Retinal pigment epithelial cell (primary cell): Measurements from ENCODE around the gene KRTAP10-7.
"Not testable (repeated sequence)": the region's sequence is repeated elsewhere in the genome, so short reads cannot be mapped to it uniquely, and the experiment has no call there.

Experiments
- DNase-seq: peaks from one replicate; pipeline ENCODE4 v3.0.0-alpha.2; 2010; ENCODE audit warnings: low read depth
- H3K4me3 ChIP-seq: 2 replicates; pipeline ENCODE4 v1.5.1; 2011; ENCODE audit warnings: mild to moderate bottlenecking, low read length, control low read depth, moderate library complexity
- CTCF ChIP-seq: conservative IDR thresholded peaks from 2 replicates; pipeline ENCODE4 v1.5.1; 2011; ENCODE audit warnings: low read depth, low read length, control low read depth, inconsistent platforms

The KRTAP10-7 gene

GRCh38 chr21:44618504-44618903 is 18.1 kb downstream of the KRTAP10-7 start:
- DNase-seq, result no peak
- no peak for TF ChIP-seq CTCF

GRCh38 chr21:44618909-44619308 is 18.5 kb downstream of the KRTAP10-7 start:
- no peak for DNase-seq
- no peak for TF ChIP-seq CTCF
- H3K4me3 ChIP-seq, result no peak overlapping the region

More at GRCh38 chr21:44618504-44618903, 18.1 kb downstream of the KRTAP10-7 start:
- H3K4me3 ChIP-seq, result no peak overlapping the region

GRCh38 chr21:44619886-44620285 is 19.5 kb downstream of the KRTAP10-7 start:
- no peak overlapping the region for H3K4me3 ChIP-seq
- DNase-seq, result no peak
- TF ChIP-seq CTCF, result no peak

GRCh38 chr21:44623575-44623974 is 23.2 kb downstream of the KRTAP10-7 start:
- DNase-seq, result no peak
- no peak overlapping the region for H3K4me3 ChIP-seq
- no peak for TF ChIP-seq CTCF

GRCh38 chr21:44625756-44626155 is 25.4 kb downstream of the KRTAP10-7 start:
- H3K4me3 ChIP-seq, result no peak overlapping the region

GRCh38 chr21:44626262-44626661 is 25.9 kb downstream of the KRTAP10-7 start:
- DNase-seq, result no peak
- no peak overlapping the region for H3K4me3 ChIP-seq
- no peak for TF ChIP-seq CTCF

More at GRCh38 chr21:44625756-44626155, 25.4 kb downstream of the KRTAP10-7 start:
- TF ChIP-seq CTCF, result no peak
- no peak for DNase-seq

- DNase-seq, result no peak
- no peak for TF ChIP-seq CTCF
- H3K4me3 ChIP-seq, result no peak within 1 kb of the TSS
Measured at GRCh38 chr21:44626673-44627143, 26.3 kb downstream of the KRTAP10-7 start, which contains the start of gene KRTAP10-9. KRTAP10-9 (plus strand) TSS chr21:44627093; CDS start chr21:44627172, 79 bp downstream.

GRCh38 chr21:44627181-44627822 is 26.9 kb downstream of the KRTAP10-7 start:
- not testable (repeated sequence) for H3K4me3 ChIP-seq, DNase-seq

GRCh38 chr21:44627831-44628233 is 27.4 kb downstream of the KRTAP10-7 start:
- H3K4me3 ChIP-seq, DNase-seq: not testable (repeated sequence)
